Activated gamma-delta T cell treated with Interleukin-2 at 50 U/mL for 16 hours (primary cell): Measurements from ENCODE around the gene NAIF1.
"Not testable (repeated sequence)": the region's sequence is repeated elsewhere in the genome, so short reads cannot be mapped to it uniquely, and the experiment has no call there.

Source experiments
- DNase-seq: peaks from one replicate; pipeline ENCODE4 v3.0.0-alpha.2; 2020

The NAIF1 gene

GRCh38 chr9:128025736-128026135 is 41.4 kb downstream of the NAIF1 start:
- DNase-seq, result no peak

GRCh38 chr9:128024761-128025308 is 42.3 kb downstream of the NAIF1 start:
- DNase-seq, result no peak

- DNase-seq, result not testable (repeated sequence)
These were observed 43.4 kb downstream of the NAIF1 start for GRCh38 chr9:128023671-128024070.

GRCh38 chr9:128022886-128023285 is 44.2 kb downstream of the NAIF1 start:
- DNase-seq, result no peak

GRCh38 chr9:128021098-128021497 is 46.0 kb downstream of the NAIF1 start:
- no peak for DNase-seq

- no peak for DNase-seq
These were observed 46.4 kb downstream of the NAIF1 start for GRCh38 chr9:128020692-128021091.

- DNase-seq, result no peak
These were observed 51.4 kb downstream of the NAIF1 start for GRCh38 chr9:128015696-128016095.
